Measurements from ENCODE around the gene P4HB.
A peak's percentile ranks its signal among the peaks of the same experiment; 100 is the strongest.

Gene P4HB

DNA sequence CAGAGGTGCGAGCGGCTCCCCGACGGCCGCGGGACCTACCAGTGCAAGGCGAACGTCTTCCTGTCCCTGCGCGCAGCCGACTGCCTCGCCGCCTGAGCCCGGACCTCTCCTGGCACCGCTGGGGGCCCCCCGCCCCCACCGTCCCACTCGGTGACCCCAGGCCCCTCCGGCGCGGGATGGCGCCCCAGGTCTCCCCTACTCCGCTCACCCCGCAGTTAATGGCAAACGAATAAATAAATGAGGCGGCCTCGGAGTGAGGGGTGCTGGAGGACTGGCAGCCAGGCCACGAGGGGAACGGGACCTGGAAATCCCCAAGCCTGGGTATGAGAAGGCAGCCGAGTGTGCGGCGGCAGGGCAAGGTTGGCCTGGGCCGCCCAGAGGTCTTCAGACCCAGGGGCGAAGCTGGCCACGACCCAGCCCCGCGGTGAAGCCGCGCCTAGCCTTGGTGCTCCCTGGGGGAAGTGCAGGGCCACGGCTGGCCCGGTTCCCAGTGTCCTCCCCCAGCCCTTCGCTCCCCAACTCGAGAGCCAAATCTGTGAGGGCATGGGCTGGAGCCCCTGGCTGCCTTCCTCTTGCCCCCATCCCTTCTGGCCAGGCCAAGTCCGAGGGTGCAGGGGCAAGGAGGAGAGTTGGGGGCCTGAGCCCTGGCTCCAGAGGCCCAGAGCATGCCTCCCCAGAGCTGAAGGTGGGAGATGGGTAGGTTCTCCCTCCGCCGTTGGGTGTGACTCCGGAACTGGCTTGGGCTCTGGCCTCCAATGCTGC lies 42.5 kb upstream of the P4HB start:
- intact Hi-C loops (cut with DNase I; ENCODE audit: low total_unique reads), result no loop called here
- no peak for TF ChIP-seq CTCF (IDR thresholded peaks at IDR 0.05)
- peak overlapping the region; percentile 33 to 61 for H3K27ac ChIP-seq
- peaks cover 12 to 75% (median 38%) of the 10 kb centered on the region in 3 donors for H3K36me3 ChIP-seq
- H3K27me3 ChIP-seq, result no peaks in the 10 kb centered on the region
- peak in 1 of 2 donors; percentile 63 for DNase-seq
- H3K9me3 ChIP-seq, result no peaks in the 10 kb centered on the region
- peaks cover 0 to 22% (median 15%) of the 10 kb centered on the region in 4 donors for H3K4me1 ChIP-seq
- H3K4me3 ChIP-seq, result peak overlapping the region; percentile 35 to 54

GRCh38 chr17:81902023-81902652 lies 41.8 kb upstream of the P4HB start, which contains the start of gene NPB:
NPB (plus strand) TSS chr17:81902238; CDS start chr17:81902278, 40 bp downstream.
- H3K27me3 ChIP-seq, result no peaks in the 10 kb centered on the region
- DNase-seq, result peak in 1 of 2 donors; percentile 72
- H3K27ac ChIP-seq, result peak within 1 kb of the TSS; percentile 33 to 61
- no peak for TF ChIP-seq CTCF (IDR thresholded peaks at IDR 0.05)
- H3K4me3 ChIP-seq, result peak within 1 kb of the TSS; percentile 35 to 54
- peaks cover 0 to 22% (median 15%) of the 10 kb centered on the region in 4 donors for H3K4me1 ChIP-seq
- intact Hi-C loops (cut with DNase I; ENCODE audit: low total_unique reads), result no loop called here
- peaks cover 18 to 75% (median 33%) of the 10 kb centered on the region in 3 donors for H3K36me3 ChIP-seq
- no peaks in the 10 kb centered on the region for H3K9me3 ChIP-seq

- H3K4me3 ChIP-seq, result peak overlapping the region; percentile 35 to 54
- H3K36me3 ChIP-seq, result peaks cover 23 to 75% (median 33%) of the 10 kb centered on the region in 3 donors
- intact Hi-C loops (cut with DNase I; ENCODE audit: low total_unique reads), result no loop called here
- H3K27me3 ChIP-seq, result no peaks in the 10 kb centered on the region
- H3K4me1 ChIP-seq, result peaks cover 0 to 22% (median 15%) of the 10 kb centered on the region in 4 donors
- DNase-seq, result peak in 1 of 2 donors; percentile 63
- peak overlapping the region in 1 of 2 donors; percentile 33 for H3K27ac ChIP-seq
- TF ChIP-seq CTCF (IDR thresholded peaks at IDR 0.05), result no peak
- H3K9me3 ChIP-seq, result no peaks in the 10 kb centered on the region
These were observed 41.1 kb upstream of the P4HB start for GRCh38 chr17:81901167-81902022.

GRCh38 chr17:81900181-81900820 lies 40.0 kb upstream of the P4HB start:
- intact Hi-C loops (cut with DNase I; ENCODE audit: low total_unique reads), result no loop called here
- no peak for DNase-seq

More at GRCh38 chr17:81900181-81900820, 40.0 kb upstream of the P4HB start:
- Histone ChIP-seq H3K9me3 (no peaks in the 10 kb centered on the region), H3K27ac (no peak overlapping the region), H3K27me3 (no peaks in the 10 kb centered on the region), H3K4me1 (peaks cover 0 to 22% (median 15%) of the 10 kb centered on the region in 4 donors), H3K36me3 (peaks cover 33 to 75% (median 38%) of the 10 kb centered on the region in 3 donors), H3K4me3 (no peak overlapping the region)
- TF ChIP-seq CTCF (IDR thresholded peaks at IDR 0.05), result no peak
